ENCODE data around the gene DENND4C. TPM values are rescaled to one million over a fixed set of nuclear protein-coding genes. Genes with fewer than 3 reads are reported as not detected.

The DENND4C gene
- 43.9 TPM for polyA plus RNA-seq
- long read RNA-seq, donor 1, full-length matches to known transcripts, result 1 of 5,450 reads
- long read RNA-seq, donor 1, partial matches to known transcripts, result 5,315 of 5,450 reads
- long read RNA-seq, donor 1, other reads (novel, unspliced or antisense), result 134 of 5,450 reads
- long read RNA-seq, donor 2, partial matches to known transcripts, result 13,511 of 13,819 reads
- long read RNA-seq, donor 2, other reads (novel, unspliced or antisense), result 307 of 13,819 reads
- long read RNA-seq, donor 3, result 0 reads
- long read RNA-seq, donor 4, partial matches to known transcripts, result 1,246 of 1,295 reads
- long read RNA-seq, donor 4, other reads (novel, unspliced or antisense), result 49 of 1,295 reads
- long read RNA-seq, donor 5, partial matches to known transcripts, result 4,331 of 4,489 reads
- long read RNA-seq, donor 5, other reads (novel, unspliced or antisense), result 157 of 4,489 reads
- long read RNA-seq, donor 6, full-length matches to known transcripts, result 2 of 13,767 reads
- long read RNA-seq, donor 6, partial matches to known transcripts, result 13,306 of 13,767 reads
- long read RNA-seq, donor 6, other reads (novel, unspliced or antisense), result 459 of 13,767 reads
- long read RNA-seq, donor 7, partial matches to known transcripts, result 4,537 of 4,653 reads
- long read RNA-seq, donor 7, other reads (novel, unspliced or antisense), result 114 of 4,653 reads
- long read RNA-seq, donor 8, partial matches to known transcripts, result 12,839 of 13,345 reads
- long read RNA-seq, donor 8, other reads (novel, unspliced or antisense), result 505 of 13,345 reads
- long read RNA-seq, donor 9, partial matches to known transcripts, result 11,335 of 11,668 reads
- long read RNA-seq, donor 9, other reads (novel, unspliced or antisense), result 332 of 11,668 reads
- long read RNA-seq, donor 10, partial matches to known transcripts, result 11,460 of 11,811 reads
- long read RNA-seq, donor 10, other reads (novel, unspliced or antisense), result 351 of 11,811 reads
- long read RNA-seq, donor 11, partial matches to known transcripts, result 7,193 of 7,506 reads
- long read RNA-seq, donor 11, other reads (novel, unspliced or antisense), result 311 of 7,506 reads

GRCh38 chr9:19230355-19231125, at the start of gene DENND4C:
TSS of gene DENND4C (plus strand) at chr9:19230693. CDS start at chr9:19276175, 45,482 bp downstream.
- Histone ChIP-seq H3K36me3 (ENCODE audit: control insufficient read depth, insufficient read depth, low read length) (no peaks in the 10 kb centered on the region), H3K27me3 (ENCODE audit: control insufficient read depth, insufficient read depth, low read length) (no peaks in the 10 kb centered on the region), H3K27ac (ENCODE audit: low read length) (peak within 1 kb of the TSS; percentile 99), H3K4me3 (ENCODE audit: low read length) (peak within 1 kb of the TSS; percentile 100), H3K9me3 (ENCODE audit: control insufficient read depth, low read depth, low read length) (no peaks in the 10 kb centered on the region), H3K4me1 (ENCODE audit: control insufficient read depth, insufficient read depth, low read length) (peaks cover under 1% of the 10 kb centered on the region)
- no CpG with 5 or more reads among the region's 86 CpGs for WGBS (ENCODE audit: insufficient coverage, low lambda C conversion rate)
- DNase-seq, result peak; percentile 90 to 94

- H3K4me3 ChIP-seq (ENCODE audit: low read length), result no peak overlapping the region
- peaks cover 24% of the 10 kb centered on the region for H3K4me1 ChIP-seq (ENCODE audit: control insufficient read depth, insufficient read depth, low read length)
- H3K36me3 ChIP-seq (ENCODE audit: control insufficient read depth, insufficient read depth, low read length), result no peaks in the 10 kb centered on the region
- peak; percentile 47 to 52 for DNase-seq
- H3K27ac ChIP-seq (ENCODE audit: low read length), result peak overlapping the region; percentile 40
- H3K27me3 ChIP-seq (ENCODE audit: control insufficient read depth, insufficient read depth, low read length), result no peaks in the 10 kb centered on the region
- H3K9me3 ChIP-seq (ENCODE audit: control insufficient read depth, low read depth, low read length), result no peaks in the 10 kb centered on the region
- WGBS (ENCODE audit: insufficient coverage, low lambda C conversion rate), result no CpG with 5 or more reads among the region's 5 CpGs
These were observed 49.5 kb upstream of the DENND4C start for GRCh38 chr9:19180991-19181390.

DNA sequence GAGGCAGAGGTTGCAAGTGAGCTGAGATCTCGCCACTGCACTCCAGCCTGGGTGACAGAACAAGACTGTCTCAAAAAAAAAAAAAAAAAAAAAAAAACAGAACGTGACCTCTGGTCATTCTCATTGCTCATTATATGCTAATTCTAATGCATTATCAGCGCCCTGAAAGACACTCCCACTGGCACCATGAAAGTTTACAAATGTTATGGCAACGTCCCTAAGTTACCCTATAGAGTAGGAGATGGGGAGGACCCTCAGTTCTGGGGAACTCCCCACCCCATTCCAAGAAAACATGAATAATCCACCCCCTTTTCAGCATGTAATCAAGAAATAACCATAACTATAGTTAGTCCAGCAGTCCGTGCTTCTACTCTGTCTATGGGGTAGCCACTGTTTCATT, 48.9 kb upstream of the DENND4C start:
- Histone ChIP-seq H3K27me3 (ENCODE audit: control insufficient read depth, insufficient read depth, low read length) (no peaks in the 10 kb centered on the region), H3K4me3 (ENCODE audit: low read length) (no peak overlapping the region), H3K36me3 (ENCODE audit: control insufficient read depth, insufficient read depth, low read length) (no peaks in the 10 kb centered on the region), H3K4me1 (ENCODE audit: control insufficient read depth, insufficient read depth, low read length) (peaks cover 24% of the 10 kb centered on the region), H3K9me3 (ENCODE audit: control insufficient read depth, low read depth, low read length) (no peaks in the 10 kb centered on the region), H3K27ac (ENCODE audit: low read length) (no peak overlapping the region)
- DNase-seq, result no peak
- 100% methylated on average over 1 of the region's 5 CpGs for WGBS (ENCODE audit: insufficient coverage, low lambda C conversion rate)

DNA sequence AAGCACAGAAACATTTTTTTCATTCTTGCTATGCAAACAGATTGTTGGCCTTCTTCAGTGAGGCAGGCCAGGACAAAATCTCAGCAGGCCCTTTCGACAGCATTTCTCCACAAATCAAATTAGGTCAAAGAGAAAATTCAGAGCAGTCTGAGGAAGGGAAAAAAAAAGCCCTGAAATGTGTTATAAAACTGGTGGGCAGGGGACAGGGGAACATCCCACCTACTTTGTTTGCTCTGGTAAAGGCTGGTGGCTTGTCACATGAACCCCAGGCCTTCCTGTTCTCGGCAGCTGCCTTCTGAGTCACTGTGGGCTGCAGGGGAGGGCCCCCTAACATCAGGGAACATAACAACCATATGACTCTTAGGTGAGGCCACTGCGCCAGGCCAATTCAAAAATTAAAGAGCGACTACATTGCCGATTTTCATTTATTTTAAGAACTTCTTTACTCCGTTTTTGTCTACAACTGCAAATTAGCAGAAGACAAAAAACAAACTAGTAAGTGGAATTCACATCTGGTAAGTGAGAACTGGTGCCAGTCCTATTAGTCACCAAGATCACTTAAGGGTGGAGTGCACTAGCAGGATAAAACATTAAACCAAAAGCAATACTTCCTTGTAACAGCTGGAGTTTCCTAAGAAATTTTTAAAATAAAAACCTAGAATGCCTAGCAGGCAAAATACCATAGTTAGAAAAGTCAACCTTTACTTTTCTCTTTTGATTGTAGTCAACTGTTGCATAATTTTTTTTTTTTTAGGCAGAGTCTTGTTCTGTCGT, 46.2 kb upstream of the DENND4C start:
- no peaks in the 10 kb centered on the region for H3K36me3 ChIP-seq (ENCODE audit: control insufficient read depth, insufficient read depth, low read length)
- WGBS (ENCODE audit: insufficient coverage, low lambda C conversion rate), result 26% methylated on average over 4 of the region's 7 CpGs
- H3K27ac ChIP-seq (ENCODE audit: low read length), result peak overlapping the region; percentile 87
- H3K4me3 ChIP-seq (ENCODE audit: low read length), result no peak overlapping the region
- DNase-seq, result peak; percentile 73 to 89
- H3K27me3 ChIP-seq (ENCODE audit: control insufficient read depth, insufficient read depth, low read length), result no peaks in the 10 kb centered on the region
- H3K4me1 ChIP-seq (ENCODE audit: control insufficient read depth, insufficient read depth, low read length), result peaks cover 24% of the 10 kb centered on the region
- no peaks in the 10 kb centered on the region for H3K9me3 ChIP-seq (ENCODE audit: control insufficient read depth, low read depth, low read length)

DNA sequence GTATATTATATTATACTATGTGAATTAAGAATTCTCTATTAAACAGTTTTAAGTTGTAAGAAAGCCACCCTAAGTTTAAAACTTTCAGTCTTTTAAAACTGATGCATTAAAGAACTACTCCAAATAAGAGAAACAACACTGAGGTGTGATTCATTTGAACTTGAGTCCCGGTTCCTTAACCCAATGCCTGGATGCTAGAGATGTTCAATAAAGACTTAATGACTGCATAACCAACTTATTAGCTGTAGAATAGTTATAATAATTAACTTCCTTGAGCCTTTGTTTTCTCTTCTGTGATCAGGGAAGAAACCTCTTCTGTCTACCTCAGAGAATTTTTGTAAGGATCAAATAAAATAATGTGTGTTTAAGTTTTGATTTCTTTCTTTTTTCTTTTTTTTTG, 45.3 kb upstream of the DENND4C start:
- no peak for DNase-seq
- no CpG with 5 or more reads among the region's 1 CpG for WGBS (ENCODE audit: insufficient coverage, low lambda C conversion rate)
- H3K36me3 ChIP-seq (ENCODE audit: control insufficient read depth, insufficient read depth, low read length), result no peaks in the 10 kb centered on the region
- H3K9me3 ChIP-seq (ENCODE audit: control insufficient read depth, low read depth, low read length), result no peaks in the 10 kb centered on the region
- no peak overlapping the region for H3K4me3 ChIP-seq (ENCODE audit: low read length)
- H3K27me3 ChIP-seq (ENCODE audit: control insufficient read depth, insufficient read depth, low read length), result no peaks in the 10 kb centered on the region
- H3K27ac ChIP-seq (ENCODE audit: low read length), result peak overlapping the region; percentile 87
- H3K4me1 ChIP-seq (ENCODE audit: control insufficient read depth, insufficient read depth, low read length), result peaks cover 24% of the 10 kb centered on the region

- WGBS (ENCODE audit: insufficient coverage, low lambda C conversion rate), result no CpG with 5 or more reads among the region's 2 CpGs
- Histone ChIP-seq H3K9me3 (ENCODE audit: control insufficient read depth, low read depth, low read length) (no peaks in the 10 kb centered on the region), H3K27ac (ENCODE audit: low read length) (no peak overlapping the region), H3K4me1 (ENCODE audit: control insufficient read depth, insufficient read depth, low read length) (peaks cover 20% of the 10 kb centered on the region), H3K36me3 (ENCODE audit: control insufficient read depth, insufficient read depth, low read length) (no peaks in the 10 kb centered on the region), H3K27me3 (ENCODE audit: control insufficient read depth, insufficient read depth, low read length) (no peaks in the 10 kb centered on the region), H3K4me3 (ENCODE audit: low read length) (no peak overlapping the region)
- no peak for DNase-seq
These were observed 44.3 kb upstream of the DENND4C start for GRCh38 chr9:19186232-19186631.

DNA sequence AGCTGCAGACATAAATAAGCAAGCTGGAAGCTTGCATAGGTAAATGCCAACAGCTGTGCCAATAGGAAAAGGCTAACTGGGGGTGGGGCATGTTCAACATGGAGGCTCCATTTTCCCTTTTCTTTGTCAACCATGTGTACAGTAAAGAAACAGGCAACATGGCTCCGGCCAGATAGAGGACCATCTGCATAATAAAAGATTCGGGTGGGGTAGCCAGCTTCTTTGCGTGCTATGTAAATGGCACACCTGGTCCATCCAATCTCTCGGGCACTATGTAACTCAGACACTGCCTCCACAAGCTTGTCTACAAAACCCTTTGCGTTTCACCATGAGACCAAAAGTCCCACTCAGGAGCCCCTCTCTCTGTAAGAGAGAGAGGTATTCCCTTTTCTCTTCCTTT, 41.7 kb upstream of the DENND4C start:
- no peaks in the 10 kb centered on the region for H3K36me3 ChIP-seq (ENCODE audit: control insufficient read depth, insufficient read depth, low read length)
- no peak overlapping the region for H3K4me3 ChIP-seq (ENCODE audit: low read length)
- no CpG with 5 or more reads among the region's 5 CpGs for WGBS (ENCODE audit: insufficient coverage, low lambda C conversion rate)
- DNase-seq, result no peak
- no peak overlapping the region for H3K27ac ChIP-seq (ENCODE audit: low read length)
- H3K4me1 ChIP-seq (ENCODE audit: control insufficient read depth, insufficient read depth, low read length), result peaks cover 18% of the 10 kb centered on the region
- no peaks in the 10 kb centered on the region for H3K9me3 ChIP-seq (ENCODE audit: control insufficient read depth, low read depth, low read length)
- no peaks in the 10 kb centered on the region for H3K27me3 ChIP-seq (ENCODE audit: control insufficient read depth, insufficient read depth, low read length)

GRCh38 chr9:19192202-19193028, 38.1 kb upstream of the DENND4C start:
- no peaks in the 10 kb centered on the region for H3K27me3 ChIP-seq (ENCODE audit: control insufficient read depth, insufficient read depth, low read length)
- no peaks in the 10 kb centered on the region for H3K9me3 ChIP-seq (ENCODE audit: control insufficient read depth, low read depth, low read length)
- no CpG with 5 or more reads among the region's 1 CpG for WGBS (ENCODE audit: insufficient coverage, low lambda C conversion rate)
- no peaks in the 10 kb centered on the region for H3K36me3 ChIP-seq (ENCODE audit: control insufficient read depth, insufficient read depth, low read length)
- no peak overlapping the region for H3K27ac ChIP-seq (ENCODE audit: low read length)
- peak in 1 of 2 donors; percentile 48 for DNase-seq
- H3K4me1 ChIP-seq (ENCODE audit: control insufficient read depth, insufficient read depth, low read length), result peaks cover 22% of the 10 kb centered on the region
- H3K4me3 ChIP-seq (ENCODE audit: low read length), result no peak overlapping the region

GRCh38 chr9:19193029-19193324, 37.5 kb upstream of the DENND4C start:
- no peak overlapping the region for H3K27ac ChIP-seq (ENCODE audit: low read length)
- no peaks in the 10 kb centered on the region for H3K9me3 ChIP-seq (ENCODE audit: control insufficient read depth, low read depth, low read length)
- no peak for DNase-seq
- WGBS (ENCODE audit: insufficient coverage, low lambda C conversion rate), result 71% methylated on average over 4 of the region's 5 CpGs
- no peaks in the 10 kb centered on the region for H3K27me3 ChIP-seq (ENCODE audit: control insufficient read depth, insufficient read depth, low read length)
- no peak overlapping the region for H3K4me3 ChIP-seq (ENCODE audit: low read length)
- peaks cover 22% of the 10 kb centered on the region for H3K4me1 ChIP-seq (ENCODE audit: control insufficient read depth, insufficient read depth, low read length)
- no peaks in the 10 kb centered on the region for H3K36me3 ChIP-seq (ENCODE audit: control insufficient read depth, insufficient read depth, low read length)

All from large intestine (tissue), 12 donors.